WTC11 (cell line): Measurements from ENCODE around the gene TEK.

ENCODE experiments used
- ATF3 ChIP-seq: sonication (generic); formaldehyde crosslinking; conservative IDR thresholded peaks from 2 replicates; pipeline ENCODE4 v1.8.1; 2022; ENCODE audit warnings: mild to moderate bottlenecking, missing genetic modification reagents
- CREM ChIP-seq: sonication (generic); formaldehyde crosslinking; IDR thresholded peaks from 2 replicates; pipeline ENCODE4 v1.8.1; 2022; ENCODE audit warnings: mild to moderate bottlenecking, missing genetic modification reagents, moderate library complexity
- CTCF ChIP-seq: fragments of 200-600 bp; IDR thresholded peaks from 2 replicates; pipeline ENCODE4 v1.8.0; 2022; ENCODE audit warnings: antibody characterized with exemption
- ESRRA ChIP-seq: sonication (generic); formaldehyde crosslinking; IDR thresholded peaks from 2 replicates; pipeline ENCODE4 v1.8.1; 2022; ENCODE audit warnings: mild to moderate bottlenecking, missing genetic modification reagents, borderline replicate concordance
- KAT7 ChIP-seq: sonication (generic); formaldehyde crosslinking; IDR thresholded peaks from 2 replicates; pipeline ENCODE4 v1.8.1; 2023; ENCODE audit warnings: missing genetic modification reagents, mild to moderate bottlenecking, borderline replicate concordance
- MXD4 ChIP-seq: fragments of 250-450 bp; sonication (Bioruptor Pico); IDR thresholded peaks from 2 replicates; pipeline ENCODE4 v1.8.0; 2021; ENCODE audit warnings: mild to moderate bottlenecking, moderate library complexity, borderline replicate concordance
- NR2C2 ChIP-seq: sonication (generic); formaldehyde crosslinking; IDR thresholded peaks from 2 replicates; pipeline ENCODE4 v1.8.0; 2022; ENCODE audit warnings: mild to moderate bottlenecking, missing genetic modification reagents
- SMAD4 ChIP-seq: sonication (generic); formaldehyde crosslinking; IDR thresholded peaks from 2 replicates; pipeline ENCODE4 v1.8.0; 2022; ENCODE audit warnings: mild to moderate bottlenecking, missing genetic modification reagents
- TP53 ChIP-seq: sonication (generic); formaldehyde crosslinking; IDR thresholded peaks from 2 replicates; pipeline ENCODE4 v1.8.1; 2023; ENCODE audit warnings: mild to moderate bottlenecking, missing genetic modification reagents
- ZNF263 ChIP-seq: sonication (generic); formaldehyde crosslinking; IDR thresholded peaks from 2 replicates; pipeline ENCODE4 v1.8.1; 2022; ENCODE audit warnings: low read depth, mild to moderate bottlenecking, moderate library complexity, missing genetic modification reagents

DNA sequence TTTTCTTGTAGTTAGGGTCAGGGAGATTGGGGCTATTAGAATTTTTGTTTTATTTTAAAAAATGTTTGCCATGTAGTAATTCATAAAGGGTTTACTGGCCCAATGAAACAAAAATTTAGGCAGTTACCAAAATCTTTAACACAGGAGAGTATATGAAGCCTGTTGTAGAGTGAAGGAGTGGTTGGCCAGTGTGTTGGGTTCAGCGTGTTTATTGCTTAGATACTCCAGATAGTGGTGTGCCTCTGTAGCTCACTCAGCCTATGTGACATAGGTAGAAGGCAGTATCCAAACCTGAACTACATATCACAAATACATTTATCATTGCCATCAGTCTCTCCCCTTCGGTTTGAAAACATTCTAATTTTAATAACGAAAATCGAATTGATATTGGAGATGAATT, 1.2 kb downstream of the TEK start:
- TF ChIP-seq TP53 (CRISPR knock-in tag) (no peak), CTCF (no peak), ESRRA (CRISPR knock-in tag) (no peak), ZNF263 (CRISPR knock-in tag) (no peak), KAT7 (CRISPR knock-in tag) (no peak), MXD4 (no peak), NR2C2 (CRISPR knock-in tag) (no peak), SMAD4 (CRISPR knock-in tag) (no peak), CREM (CRISPR knock-in tag) (no peak), ATF3 (no peak)
